ENCODE results near the gene CAMK1D.

Gene CAMK1D

DNA sequence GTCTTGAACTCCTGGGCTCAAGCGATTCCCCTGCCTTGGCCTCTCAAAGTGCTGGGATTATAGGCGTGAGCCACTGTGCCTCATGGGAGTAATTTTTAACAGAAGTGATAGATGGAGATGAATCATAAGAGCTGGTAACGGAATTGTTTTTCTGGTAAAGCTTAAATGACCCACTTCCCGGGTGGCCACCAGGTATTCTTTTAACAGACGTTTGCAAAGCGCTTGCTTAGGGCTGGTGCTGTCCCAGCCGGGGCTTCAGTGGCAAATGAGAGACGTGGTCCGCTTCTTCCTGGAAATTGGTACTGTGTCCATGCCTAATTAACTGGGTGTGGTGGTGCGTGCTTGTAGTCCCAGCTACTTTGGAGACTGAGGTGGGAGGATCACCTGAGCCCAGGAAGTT lies 23.5 kb downstream of the CAMK1D start:
- peak; percentile 60 for FAIRE-seq
- DNase-seq (ENCODE audit: low spot score): peak; percentile 53

DNA sequence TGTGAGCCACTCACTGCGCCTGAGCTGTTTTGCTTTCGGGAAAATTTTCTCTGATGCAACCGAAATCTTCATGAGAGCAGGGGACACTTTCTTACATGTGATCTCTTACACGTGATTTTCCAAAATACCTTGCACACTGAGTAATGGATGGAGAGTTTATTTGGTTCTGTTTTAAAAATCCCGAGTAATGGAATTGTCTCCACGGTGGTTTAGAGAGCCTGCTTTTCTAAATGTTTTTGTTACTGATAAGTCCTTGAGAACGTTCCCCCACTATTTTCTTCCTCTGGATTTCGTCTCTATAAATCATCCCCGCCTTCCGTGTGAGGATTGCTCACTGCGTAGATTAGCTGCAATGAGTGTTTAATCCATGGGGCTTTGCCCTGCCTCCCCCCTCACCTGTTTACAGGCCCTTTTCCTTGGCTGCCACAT lies 25.7 kb downstream of the CAMK1D start:
- DNase-seq (ENCODE audit: low spot score): no peak
- no peak for FAIRE-seq

DNA sequence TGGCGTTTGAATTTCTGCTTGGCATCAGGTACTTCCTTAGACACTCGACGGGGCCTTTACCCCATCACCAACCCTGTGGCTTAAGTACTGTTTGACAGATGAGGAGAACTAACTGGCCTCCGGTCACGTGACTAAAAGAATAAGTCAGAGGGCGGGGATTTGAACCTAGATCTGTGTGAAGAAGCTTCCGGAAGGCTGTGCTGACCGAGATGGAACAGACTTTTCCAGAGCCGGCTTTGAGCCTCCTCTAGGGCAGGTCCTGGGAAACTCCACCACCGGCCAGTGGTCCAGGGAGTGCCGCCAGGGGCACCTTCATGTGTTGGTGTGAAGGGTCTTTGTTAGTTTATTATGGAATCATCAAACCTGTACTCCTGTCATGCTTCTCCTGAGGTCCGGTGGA lies 26.9 kb downstream of the CAMK1D start:
- FAIRE-seq (no peak), DNase-seq (ENCODE audit: low spot score) (no peak)

DNA sequence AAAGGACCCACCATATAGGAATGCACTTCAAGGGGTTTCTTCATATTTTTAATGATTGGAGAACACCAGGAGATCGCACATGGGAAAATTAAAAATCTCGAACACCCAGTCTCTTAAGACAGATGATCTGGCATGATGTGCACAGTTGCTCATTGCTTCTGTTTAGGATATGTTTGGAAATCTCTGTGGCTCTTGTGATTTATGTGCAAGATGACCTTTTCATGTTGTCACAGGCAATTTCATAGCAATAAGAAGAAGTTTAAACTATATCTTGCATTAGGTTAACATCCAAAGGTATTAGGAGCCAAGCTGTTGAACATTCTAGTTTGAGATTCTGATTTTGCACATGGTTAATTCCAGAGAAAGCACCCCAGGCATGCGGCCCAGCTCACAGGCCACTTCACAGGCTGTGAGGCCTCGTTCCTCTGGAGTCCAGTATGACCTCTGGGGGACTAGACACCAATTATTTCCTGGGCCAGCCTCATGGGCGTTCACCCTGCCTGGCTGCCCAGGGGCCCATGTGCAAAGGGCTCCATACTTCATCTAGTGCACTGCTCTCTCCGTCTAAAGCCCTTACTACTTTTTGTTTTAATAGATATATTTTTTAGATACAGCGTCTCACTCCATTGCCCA lies 28.4 kb downstream of the CAMK1D start:
- FAIRE-seq (no peak), DNase-seq (ENCODE audit: low spot score) (no peak)

GRCh38 chr10:12380999-12381398 lies 31.7 kb downstream of the CAMK1D start:
- DNase-seq (ENCODE audit: low spot score): no peak

DNA sequence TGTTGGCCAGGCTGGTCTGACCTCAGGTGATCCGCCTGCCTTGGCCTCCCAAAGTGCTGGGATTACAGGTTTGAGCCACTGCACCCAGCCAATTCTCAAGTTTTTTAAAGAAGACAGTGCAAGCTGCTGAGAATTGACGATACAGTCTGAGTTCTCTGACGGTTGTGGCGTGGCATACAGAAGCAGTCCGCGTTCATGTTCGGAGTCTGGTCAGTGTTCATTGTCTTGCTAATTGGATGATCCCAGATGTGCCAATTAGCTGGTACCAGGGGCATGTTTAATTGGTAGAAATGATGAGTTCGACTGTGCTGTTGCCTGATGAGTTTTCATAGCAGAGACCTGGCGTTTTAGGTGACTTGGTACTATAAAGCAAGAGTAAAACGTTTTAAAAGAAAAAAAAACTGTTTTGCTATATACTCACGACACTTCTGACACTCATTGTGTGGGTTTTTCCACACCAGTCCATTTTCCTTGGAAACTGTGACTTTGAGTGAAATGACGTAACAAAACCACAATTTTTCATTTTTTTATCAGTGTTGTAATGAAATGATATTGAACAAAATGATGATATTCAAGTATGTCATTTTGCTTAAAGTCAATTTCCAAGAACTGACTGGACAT lies 32.3 kb downstream of the CAMK1D start:
- FAIRE-seq: no peak
- no peak for DNase-seq (ENCODE audit: low spot score)

More at GRCh38 chr10:12380999-12381398, 31.7 kb downstream of the CAMK1D start:
- FAIRE-seq: no peak

DNA sequence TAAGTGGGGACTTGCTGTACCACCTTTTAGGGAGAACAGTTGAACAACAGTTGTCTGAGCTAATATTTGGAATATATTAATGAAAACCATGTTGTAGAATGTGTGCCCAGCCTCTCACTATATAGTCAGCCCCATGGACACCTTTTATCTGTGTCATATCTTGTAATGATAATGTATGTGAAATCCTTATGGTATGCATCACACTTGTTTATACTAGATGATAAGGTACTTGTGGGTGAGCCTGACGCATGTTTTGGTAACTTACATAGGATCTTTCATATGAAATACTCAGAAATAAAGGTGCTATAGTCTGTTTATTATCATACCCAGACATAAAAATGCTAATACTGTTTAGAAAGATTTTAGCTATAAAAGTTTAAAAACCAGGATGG lies 32.8 kb downstream of the CAMK1D start:
- FAIRE-seq (no peak), DNase-seq (ENCODE audit: low spot score) (no peak)

DNA sequence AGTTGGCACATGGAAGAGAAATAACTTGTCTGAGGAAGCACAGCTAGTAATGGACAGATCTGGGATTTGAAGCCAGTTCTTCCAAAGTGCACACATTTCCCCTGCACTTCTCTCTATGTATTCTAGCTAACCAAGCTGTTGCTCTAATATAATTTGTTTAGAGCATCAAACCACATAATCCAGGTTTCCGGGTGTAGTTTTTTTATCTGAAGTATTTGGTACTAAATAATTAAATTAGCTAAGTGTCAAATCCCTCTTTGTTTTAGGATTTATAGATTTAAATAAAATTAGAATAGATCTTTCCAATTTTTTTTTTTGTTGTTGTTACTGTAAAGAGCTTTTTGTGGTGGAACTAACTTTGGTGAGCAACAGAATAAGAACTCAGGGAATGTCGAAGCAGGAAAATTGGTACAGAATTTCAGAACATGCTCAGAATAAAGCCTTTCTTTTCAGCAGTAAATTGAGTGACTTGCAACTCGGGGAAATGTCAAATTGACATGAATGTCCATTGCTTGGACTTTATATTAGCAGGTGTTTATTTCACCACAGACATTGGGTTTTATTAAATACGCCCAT lies 33.7 kb downstream of the CAMK1D start:
- DNase-seq (ENCODE audit: low spot score): no peak
- no peak for FAIRE-seq

DNA sequence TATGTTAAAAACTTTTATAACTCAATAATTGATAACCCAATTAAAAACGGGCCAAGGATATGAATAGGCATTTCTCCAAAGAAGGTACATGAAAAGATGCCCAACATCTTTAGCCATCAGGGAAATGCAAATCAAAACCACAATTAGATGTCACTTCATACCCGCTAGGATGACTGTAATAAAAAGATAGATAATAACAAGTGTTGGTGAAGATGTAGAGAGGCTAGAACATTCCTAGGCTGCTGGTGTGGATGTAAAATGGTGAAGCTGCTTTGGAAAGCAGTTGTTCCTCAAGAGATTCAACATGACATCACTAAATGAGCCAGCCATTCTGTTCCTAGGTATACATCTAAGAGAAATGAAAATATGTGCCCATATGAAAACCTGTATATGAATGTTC lies 35.6 kb downstream of the CAMK1D start:
- no peak for DNase-seq (ENCODE audit: low spot score)
- no peak for FAIRE-seq

- DNase-seq (ENCODE audit: low spot score) (no peak), FAIRE-seq (no peak)
Measured at GRCh38 chr10:12387561-12388210, 38.3 kb downstream of the CAMK1D start.

DNA sequence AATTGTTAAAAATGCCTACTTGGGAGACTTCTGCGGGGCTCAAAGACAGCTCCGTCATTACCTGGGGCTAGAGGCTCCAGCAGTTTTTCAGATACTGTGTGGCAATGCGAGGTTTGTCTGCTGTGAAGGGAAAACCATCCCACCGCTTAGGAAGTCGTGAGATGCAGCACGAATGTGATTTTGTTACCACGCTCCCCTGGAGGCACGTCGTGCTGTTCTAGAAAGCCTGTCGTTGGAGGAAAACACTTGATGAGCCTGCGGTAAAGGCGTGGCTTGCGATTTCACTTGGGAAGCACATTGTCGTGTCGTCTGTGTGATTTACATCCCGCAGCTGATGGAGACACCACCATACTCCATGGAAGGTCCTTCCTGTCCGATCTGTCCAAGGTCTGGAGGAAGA lies 39.3 kb downstream of the CAMK1D start:
- no peak for FAIRE-seq

DNA sequence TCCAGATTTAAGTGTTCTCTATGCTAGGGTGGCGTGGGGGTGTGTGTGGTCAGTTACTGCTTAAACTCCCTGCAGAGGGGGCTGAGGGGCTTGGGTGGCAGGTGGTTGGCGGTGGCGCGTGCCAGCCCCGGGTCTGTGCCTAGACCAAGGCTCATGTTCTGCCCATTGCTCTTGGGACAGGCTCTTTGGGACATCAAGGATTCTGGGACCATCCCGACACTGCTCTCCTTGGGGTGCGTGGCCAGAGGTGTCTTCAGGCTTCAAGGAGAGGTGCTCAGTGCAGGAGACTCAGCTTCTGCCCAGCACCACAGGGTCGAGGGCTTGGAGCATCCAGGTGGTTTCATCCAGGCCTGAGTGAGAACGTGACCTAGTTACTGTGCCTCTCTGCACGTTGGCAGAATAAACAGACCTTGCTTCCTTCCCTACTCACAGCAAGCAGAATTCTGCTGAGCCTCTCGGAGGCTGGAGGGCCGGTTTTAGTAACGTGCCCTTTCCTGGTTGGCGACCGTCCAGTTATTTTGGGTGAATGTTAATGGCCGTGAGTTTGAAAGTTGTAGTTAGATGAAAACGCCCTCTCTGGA lies 39.9 kb downstream of the CAMK1D start:
- FAIRE-seq: no peak
- DNase-seq (ENCODE audit: low spot score): no peak

More for the DNA sequence above, 39.3 kb downstream of the CAMK1D start:
- no peak for DNase-seq (ENCODE audit: low spot score)

DNA sequence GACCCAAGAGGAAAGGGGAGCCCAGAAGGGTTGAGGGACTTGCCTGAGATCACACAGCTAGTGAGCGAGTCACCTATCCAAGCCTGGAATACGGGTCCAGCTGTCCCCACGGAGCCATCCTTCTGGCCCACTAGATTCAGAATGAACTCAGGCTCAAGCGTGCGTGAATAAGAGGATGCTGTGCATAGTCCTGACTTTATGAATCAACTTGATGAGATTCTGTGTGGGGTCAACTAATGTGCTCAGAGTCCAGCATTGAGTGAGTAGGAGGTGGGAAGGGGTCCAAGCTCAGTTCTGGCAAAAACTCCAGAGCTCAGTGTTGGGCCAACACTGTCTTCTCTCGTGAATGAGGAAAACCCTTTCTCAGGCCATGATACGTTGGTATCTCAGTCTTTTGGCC lies 41.4 kb downstream of the CAMK1D start:
- DNase-seq (ENCODE audit: low spot score): no peak
- no peak for FAIRE-seq

DNA sequence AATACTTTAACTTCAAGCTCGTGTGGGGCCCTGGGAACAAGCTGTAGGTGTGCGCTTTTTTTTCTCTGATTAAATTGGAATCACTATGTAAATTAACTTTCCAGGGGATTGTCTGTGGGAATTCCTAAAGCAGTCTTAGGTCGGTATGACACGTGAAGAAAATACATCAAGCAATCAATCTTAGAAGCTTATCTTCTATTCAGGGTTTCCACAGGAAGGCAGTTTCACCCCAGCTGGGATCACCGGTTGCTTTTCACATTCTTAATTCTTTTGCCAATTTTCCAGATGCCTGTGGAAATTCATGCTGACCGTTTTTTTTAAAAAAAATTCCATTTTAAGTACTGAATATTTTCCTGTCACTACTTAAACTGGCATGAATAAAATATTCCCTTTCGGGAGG lies 41.9 kb downstream of the CAMK1D start:
- no peak for FAIRE-seq
- DNase-seq (ENCODE audit: low spot score): no peak

DNA sequence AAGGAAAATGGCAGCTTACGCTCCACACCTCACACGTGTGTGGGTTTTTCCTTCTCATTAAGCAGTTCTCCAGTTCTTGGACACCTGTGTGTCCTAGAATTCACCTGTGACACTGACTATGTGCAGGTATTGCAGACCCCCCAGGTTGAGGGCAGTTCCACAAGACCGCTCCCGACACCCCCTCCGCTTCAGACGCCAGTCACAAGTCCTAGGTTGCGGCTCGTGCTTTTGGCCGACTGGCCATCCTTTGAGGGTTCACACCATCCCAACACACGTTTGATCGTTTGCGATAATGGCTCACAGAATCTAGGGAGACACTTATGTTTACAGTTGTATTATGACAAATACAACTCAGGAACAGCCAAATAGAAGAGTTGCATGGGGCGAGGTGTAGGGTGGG lies 44.5 kb downstream of the CAMK1D start:
- FAIRE-seq (no peak), DNase-seq (ENCODE audit: low spot score) (no peak)

DNA sequence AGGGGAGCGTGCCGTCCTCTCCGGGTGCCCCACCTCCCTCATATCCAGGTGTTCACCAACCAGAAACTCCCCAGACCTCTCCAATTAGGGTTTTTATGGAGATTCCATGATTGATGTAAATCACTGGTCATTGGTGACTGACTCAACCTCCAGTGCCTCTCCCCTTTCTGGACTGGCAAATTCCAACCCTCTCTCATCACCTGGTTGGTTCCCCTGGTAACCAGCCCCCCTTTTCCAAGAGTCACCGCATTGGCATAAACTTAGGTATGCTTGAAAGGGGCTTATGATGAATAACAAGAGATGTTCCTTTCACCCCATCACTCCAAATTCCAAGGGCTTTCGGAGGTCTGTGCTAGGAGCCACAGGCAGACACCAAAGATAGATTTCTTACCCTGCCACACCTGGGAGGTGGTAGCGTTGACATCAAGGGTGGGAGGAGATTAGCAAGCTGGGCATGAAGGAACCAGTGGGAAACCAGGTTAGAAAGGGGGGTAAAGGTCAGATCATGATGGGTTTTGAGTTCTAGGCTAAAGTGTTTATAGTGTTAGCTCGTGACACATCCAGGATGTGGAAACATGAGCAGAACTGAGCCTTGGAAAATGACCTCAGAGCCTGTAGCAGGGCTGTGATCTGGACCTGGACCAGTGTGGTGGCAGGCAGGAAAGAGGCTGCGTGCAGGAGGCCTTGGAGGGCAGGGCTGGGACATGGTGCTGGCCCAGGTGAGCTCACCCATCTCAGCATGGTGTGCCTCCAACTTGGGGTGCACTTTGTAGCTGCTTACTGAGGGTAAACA lies 45.1 kb downstream of the CAMK1D start:
- FAIRE-seq (no peak), DNase-seq (ENCODE audit: low spot score) (peak; percentile 58)

GRCh38 chr10:12396093-12396492 lies 46.7 kb downstream of the CAMK1D start:
- DNase-seq (ENCODE audit: low spot score) (no peak), FAIRE-seq (no peak)

DNA sequence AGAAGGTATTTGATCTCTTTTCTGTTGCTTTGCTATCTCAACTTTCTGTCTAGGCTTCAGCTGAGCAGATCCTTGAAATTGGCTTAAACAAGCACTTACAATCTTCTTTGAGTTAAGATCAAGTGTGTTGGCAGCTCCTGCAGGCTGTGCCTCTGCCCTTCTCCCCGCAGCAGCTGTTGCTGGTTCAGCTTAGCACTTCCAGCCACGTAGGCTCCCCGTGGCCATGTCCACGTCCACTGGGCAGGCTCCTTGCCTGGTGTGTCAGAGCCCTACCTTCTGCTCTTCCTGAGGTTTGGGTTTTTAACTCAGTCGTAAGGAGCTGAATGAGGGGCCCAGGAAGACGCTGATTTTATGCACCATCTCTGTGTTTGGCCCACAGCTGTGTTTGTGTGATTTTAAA lies 47.2 kb downstream of the CAMK1D start:
- DNase-seq (ENCODE audit: low spot score): no peak
- FAIRE-seq: no peak

GRCh38 chr10:12397147-12397896 lies 48.0 kb downstream of the CAMK1D start:
- DNase-seq (ENCODE audit: low spot score): no peak
- FAIRE-seq: no peak

DNA sequence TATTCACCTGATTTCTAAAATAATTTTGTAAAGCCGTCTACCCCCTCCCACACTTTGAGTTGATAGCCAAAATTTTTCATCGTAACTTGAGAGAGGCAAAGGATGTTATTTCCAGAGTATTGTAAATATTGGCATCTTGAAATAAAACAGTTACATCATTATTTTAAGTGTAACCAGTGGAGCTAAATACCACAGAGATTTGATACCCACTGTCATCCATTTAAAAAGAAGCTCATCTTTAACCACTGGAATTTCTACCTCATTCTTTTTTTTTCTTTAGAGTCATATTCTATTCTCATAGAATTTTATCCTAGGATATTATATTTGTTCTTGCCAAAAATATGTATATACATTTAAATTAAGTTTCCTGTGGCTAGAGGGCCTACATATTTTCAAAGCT lies 48.6 kb downstream of the CAMK1D start:
- FAIRE-seq (no peak), DNase-seq (ENCODE audit: low spot score) (no peak)
